DOHH2 (cell line): ENCODE results near the gene PLIN1.
A peak's percentile ranks its signal among the peaks of the same experiment; 100 is the strongest.

Experiments
- H3F3A ChIP-seq: fragments of 200-600 bp; sonication (generic), shearing (Covaris generic); 2 replicates; pipeline ENCODE4 v1.6.0; 2016; ENCODE audit warnings: antibody characterized with exemption, mild to moderate bottlenecking; ENCODE audit not compliant: control insufficient read depth, insufficient read depth
- H3K27ac ChIP-seq: fragments of 200-600 bp; sonication (generic); 2 replicates; pipeline ENCODE4 v1.5.1; 2014; ENCODE audit warnings: low read depth, mild to moderate bottlenecking, low read length, moderate library complexity
- H3K27me3 ChIP-seq: fragments of 200-600 bp; sonication (generic); 2 replicates; pipeline ENCODE4 v1.6.1; 2014; ENCODE audit warnings: mild to moderate bottlenecking, low read length, mixed read lengths; ENCODE audit not compliant: control insufficient read depth
- H3K36me3 ChIP-seq: fragments of 200-600 bp; sonication (generic); 2 replicates; pipeline ENCODE4 v1.6.1; 2014; ENCODE audit warnings: mild to moderate bottlenecking, low read length, moderate library complexity, mixed read lengths; ENCODE audit not compliant: control insufficient read depth
- H3K4me1 ChIP-seq: fragments of 200-600 bp; sonication (generic); 2 replicates; pipeline ENCODE4 v1.6.1; 2014; ENCODE audit warnings: mild to moderate bottlenecking, low read length, mixed read lengths; ENCODE audit not compliant: control insufficient read depth
- H3K4me2 ChIP-seq: fragments of 200-600 bp; sonication (generic); 2 replicates; pipeline ENCODE4 v1.6.0; 2014; ENCODE audit warnings: mild to moderate bottlenecking, low read length, moderate library complexity
- H3K4me3 ChIP-seq: fragments of 200-600 bp; sonication (generic); 2 replicates; pipeline ENCODE4 v1.5.1; 2014; ENCODE audit warnings: mild to moderate bottlenecking, low read length, mixed read lengths
- H3K79me2 ChIP-seq: fragments of 200-600 bp; sonication (generic); 2 replicates; pipeline ENCODE4 v1.6.1; 2014; ENCODE audit warnings: mild to moderate bottlenecking, low read length, mixed read lengths; ENCODE audit not compliant: control insufficient read depth
- H3K9me2 ChIP-seq: fragments of 200-600 bp; sonication (generic); replicated peaks from 2 replicates; pipeline ENCODE4 v1.6.1; 2014; ENCODE audit warnings: mild to moderate bottlenecking, low read length, mixed read lengths; ENCODE audit not compliant: control insufficient read depth
- H3K9me3 ChIP-seq: fragments of 200-600 bp; sonication (generic); 2 replicates; pipeline ENCODE4 v1.6.1; 2014; ENCODE audit warnings: antibody characterized with exemption, low read length, mixed read lengths; ENCODE audit not compliant: control insufficient read depth, insufficient read depth
- H4K20me1 ChIP-seq: fragments of 200-600 bp; sonication (generic); 2 replicates; pipeline ENCODE4 v1.6.0; 2014; ENCODE audit warnings: low read depth, mild to moderate bottlenecking, antibody characterized with exemption, low read length, moderate library complexity; ENCODE audit not compliant: control insufficient read depth, insufficient read depth
- CTCF ChIP-seq: fragments of 200-600 bp; sonication (generic); IDR thresholded peaks from one replicate; pipeline ENCODE4 v1.5.1; 2014; ENCODE audit warnings: antibody characterized with exemption, mild to moderate bottlenecking, low read depth, low read length; ENCODE audit not compliant: poor library complexity, severe bottlenecking
- EZH2phosphoT487 ChIP-seq: fragments of 200-600 bp; sonication (generic); IDR thresholded peaks from 2 replicates; pipeline ENCODE4 v1.6.1; 2017; ENCODE audit warnings: borderline replicate concordance, mild to moderate bottlenecking, antibody characterized with exemption, low read length, moderate library complexity, mixed read lengths

Gene PLIN1

GRCh38 chr15:89666858-89667705 is 12.1 kb downstream of the PLIN1 start:
- no peaks in the 10 kb centered on the region for H3K9me2 ChIP-seq
- H3K4me3 ChIP-seq = no peak overlapping the region
- TF ChIP-seq CTCF (no peak), EZH2phosphoT487 (no peak)
- no peaks in the 10 kb centered on the region for H3K36me3 ChIP-seq
- no peak overlapping the region for H3K27ac ChIP-seq
- no peaks in the 10 kb centered on the region for H3K79me2 ChIP-seq
- H3K9me3 ChIP-seq = no peaks in the 10 kb centered on the region
- peaks cover 19% of the 10 kb centered on the region for H3K27me3 ChIP-seq
- H4K20me1 ChIP-seq = no peaks in the 10 kb centered on the region
- H3K4me2 ChIP-seq = no peak overlapping the region
- H3K4me1 ChIP-seq = no peaks in the 10 kb centered on the region
- peaks cover 4% of the 10 kb centered on the region; the same call in 1 of the 2 replicates for H3F3A ChIP-seq

GRCh38 chr15:89666184-89666857 is 12.8 kb downstream of the PLIN1 start:
- Histone ChIP-seq H3K9me2 (no peaks in the 10 kb centered on the region), H3K4me3 (peak overlapping the region; percentile 44; the same call in 1 of the 2 replicates), H3K4me1 (no peaks in the 10 kb centered on the region), H3K36me3 (no peaks in the 10 kb centered on the region), H3K9me3 (no peaks in the 10 kb centered on the region), H3K79me2 (no peaks in the 10 kb centered on the region), H4K20me1 (no peaks in the 10 kb centered on the region), H3K27ac (no peak overlapping the region), H3F3A (peaks cover 4% of the 10 kb centered on the region; the same call in 1 of the 2 replicates), H3K27me3 (peaks cover 19% of the 10 kb centered on the region), H3K4me2 (peak overlapping the region; percentile 56)
- TF ChIP-seq CTCF (no peak), EZH2phosphoT487 (no peak)

- Histone ChIP-seq H3K9me3 (no peaks in the 10 kb centered on the region), H4K20me1 (no peaks in the 10 kb centered on the region), H3K4me2 (peak overlapping the region; percentile 56), H3K27ac (no peak overlapping the region), H3K9me2 (no peaks in the 10 kb centered on the region), H3K79me2 (no peaks in the 10 kb centered on the region), H3F3A (peaks cover 4% of the 10 kb centered on the region; the same call in 1 of the 2 replicates), H3K27me3 (peaks cover 21% of the 10 kb centered on the region), H3K4me1 (no peaks in the 10 kb centered on the region), H3K36me3 (no peaks in the 10 kb centered on the region), H3K4me3 (peak overlapping the region; percentile 44)
- TF ChIP-seq EZH2phosphoT487 (no peak), CTCF (no peak)
Observed at GRCh38 chr15:89665449-89666181, 13.6 kb downstream of the PLIN1 start.
